ENCODE measurements around the gene REEP6. TPM values are rescaled to one million over a fixed set of nuclear protein-coding genes. Genes with fewer than 3 reads are reported as not detected.
A peak's percentile ranks its signal among the peaks of the same experiment; 100 is the strongest.
"Not testable (repeated sequence)": the region's sequence is repeated elsewhere in the genome, so short reads cannot be mapped to it uniquely, and the experiment has no call there.

REEP6 gene
- polyA plus RNA-seq, 10 donors: 1.4 to 2.6 (median 1.8) TPM

DNA sequence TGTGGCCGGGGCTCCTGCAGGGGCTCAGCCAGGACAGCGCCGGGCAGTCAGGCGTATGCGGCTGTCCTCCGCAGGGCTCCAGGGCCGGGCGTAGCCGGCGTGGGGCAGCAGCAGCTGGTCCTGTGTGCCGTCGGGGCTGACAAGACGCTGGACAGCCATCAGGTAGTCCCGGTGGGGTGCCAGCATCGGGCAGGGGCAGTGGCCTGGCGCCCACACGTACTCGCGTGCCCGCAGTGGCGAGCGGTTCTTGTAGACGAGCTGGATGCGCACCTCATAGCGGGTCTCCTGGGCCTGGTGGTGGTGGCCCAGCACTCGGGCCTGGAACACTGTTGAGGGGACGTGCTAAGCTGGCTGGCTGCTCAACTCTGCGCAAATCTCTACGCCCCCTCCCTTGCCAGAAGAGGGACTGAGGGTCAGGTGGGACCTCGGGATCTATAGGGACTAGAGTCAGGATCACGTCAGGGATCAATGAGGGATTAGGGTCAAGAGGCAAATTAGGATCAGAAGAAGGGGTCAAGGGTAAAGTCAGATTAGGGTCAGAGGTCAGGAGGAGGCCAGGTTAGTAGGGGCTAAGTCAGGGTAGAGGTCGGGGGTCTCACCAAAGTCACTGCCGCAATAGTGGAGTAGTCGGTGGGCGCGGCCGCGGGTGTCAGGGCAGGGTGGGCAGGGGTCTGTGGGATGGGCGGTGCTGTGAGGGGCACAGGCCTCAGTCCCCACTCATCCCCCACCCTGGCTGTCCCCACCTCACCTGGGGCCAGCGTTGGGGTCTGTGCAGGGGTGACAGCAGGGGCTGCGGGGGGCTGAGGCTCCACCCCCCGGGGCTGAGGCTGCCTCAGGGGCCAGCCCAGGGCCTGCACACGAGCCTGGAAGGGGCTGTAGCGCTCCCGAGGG lies 15.3 kb downstream of the REEP6 start:
- no peak for DNase-seq

- DNase-seq: no peak
Measured at GRCh38 chr19:1507192-1507660, 16.2 kb downstream of the REEP6 start.

DNA sequence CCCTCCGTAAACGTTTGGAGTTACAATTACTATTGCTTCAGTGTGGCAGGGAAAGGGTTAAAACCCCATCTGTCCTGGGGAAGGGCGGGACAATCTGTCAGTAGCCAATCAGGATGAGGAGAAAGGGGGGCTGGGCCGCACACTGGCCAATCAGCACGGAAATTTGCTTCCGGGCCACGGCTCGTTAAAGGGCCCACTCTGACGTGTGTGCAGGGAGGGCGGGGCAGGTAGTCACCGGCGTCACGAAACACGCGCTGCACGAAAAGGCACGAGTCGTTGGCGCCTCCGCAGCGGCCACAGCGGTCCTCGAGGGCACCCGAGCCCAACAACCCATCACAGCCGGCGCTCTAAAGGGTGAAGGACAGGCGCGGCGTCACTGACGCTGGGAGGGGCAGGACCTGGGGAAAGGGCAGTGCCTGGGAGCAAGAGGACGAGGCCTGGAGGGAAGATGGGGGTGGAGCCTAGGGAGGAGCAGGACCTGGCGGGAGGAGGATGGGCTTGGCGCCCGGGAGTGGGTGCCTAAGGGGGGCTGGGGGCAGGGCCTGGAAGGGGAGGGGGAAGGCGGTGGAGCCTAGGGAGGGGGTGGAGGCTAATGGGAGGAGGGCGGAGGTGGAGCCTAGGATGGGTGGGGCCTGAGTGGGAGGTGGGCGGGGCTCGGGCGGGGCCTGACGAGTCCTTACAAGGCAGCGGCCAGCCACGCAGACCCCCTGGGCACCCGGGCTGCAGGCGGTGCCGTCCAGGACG lies 17.0 kb downstream of the REEP6 start:
- DNase-seq: peak; percentile 94 to 98 (median 96)

DNA sequence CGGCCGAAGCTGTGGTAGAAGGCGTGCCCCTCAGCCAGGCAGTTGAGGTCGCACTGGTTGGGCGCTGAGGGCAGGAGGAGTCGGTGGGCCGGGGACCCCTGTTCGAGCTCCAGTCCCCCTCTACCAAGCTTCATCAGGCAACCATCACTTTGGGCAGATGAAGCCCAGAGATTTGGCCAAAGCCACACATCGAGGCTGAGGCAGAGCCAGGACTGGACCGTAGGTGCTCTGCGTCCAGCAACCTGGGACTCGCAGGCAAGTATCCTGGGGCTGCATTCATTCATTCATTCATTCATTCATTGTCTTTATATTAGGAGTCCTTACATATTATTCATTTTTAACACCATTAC lies 17.5 kb downstream of the REEP6 start:
- no peak for DNase-seq

DNA sequence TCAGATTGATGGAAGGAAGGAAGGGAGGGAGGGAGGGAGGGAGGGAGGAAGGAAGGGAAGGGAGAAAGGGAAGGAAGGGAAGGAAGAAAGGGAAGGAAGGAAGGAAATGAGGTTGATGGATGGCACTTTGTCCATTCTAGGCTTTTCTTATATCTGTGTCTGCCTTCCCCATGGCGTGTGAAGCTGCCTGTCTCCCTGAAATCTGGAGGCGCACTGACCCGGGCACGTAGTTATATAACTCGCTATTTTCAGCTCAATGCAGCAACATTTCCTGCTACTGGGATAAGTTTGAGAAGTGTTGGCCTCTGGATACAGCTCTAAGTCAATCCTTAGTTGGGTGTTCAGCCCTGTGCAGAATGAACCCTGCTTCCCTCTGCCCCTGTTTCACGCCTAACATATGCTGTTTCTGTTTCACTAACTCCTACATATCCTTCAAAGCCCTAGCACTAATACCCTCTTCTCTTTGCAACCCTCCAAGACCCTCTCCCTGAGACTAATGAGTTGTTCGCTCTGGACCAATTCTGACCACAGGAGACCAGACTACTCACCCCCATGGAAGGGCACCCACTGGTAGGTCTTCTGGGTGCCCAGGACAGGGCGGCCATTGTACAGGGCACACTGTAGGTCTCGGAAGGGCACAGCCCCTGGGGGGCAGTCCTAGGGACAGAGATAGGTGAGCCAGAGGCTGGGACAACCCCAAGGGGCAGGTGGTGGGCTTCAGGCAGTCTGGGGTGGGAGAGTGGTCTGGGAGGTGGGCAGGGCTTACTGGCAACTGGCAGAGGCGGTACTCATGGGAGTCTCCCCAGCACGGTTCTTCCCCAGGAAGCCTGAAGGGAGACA lies 18.8 kb downstream of the REEP6 start:
- no peak for DNase-seq

DNA sequence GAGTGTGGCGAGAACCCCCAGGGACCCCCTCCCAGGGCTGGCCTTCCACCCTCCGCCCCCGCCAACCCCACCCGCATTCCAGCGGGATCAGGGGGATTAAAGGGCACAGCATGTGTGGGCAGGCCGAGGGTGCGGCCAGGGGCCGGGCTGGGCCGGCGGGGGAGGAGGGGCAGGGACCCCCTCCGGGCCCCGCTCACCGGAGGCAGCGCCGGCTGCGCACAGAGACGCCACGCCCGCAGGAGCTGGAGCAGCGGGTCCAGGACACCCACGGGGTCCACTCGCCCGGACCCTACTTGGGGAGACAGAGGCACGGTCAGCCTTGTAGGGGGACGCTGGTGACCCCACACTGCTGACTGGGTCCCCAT lies 19.4 kb downstream of the REEP6 start:
- no peak for DNase-seq

DNA sequence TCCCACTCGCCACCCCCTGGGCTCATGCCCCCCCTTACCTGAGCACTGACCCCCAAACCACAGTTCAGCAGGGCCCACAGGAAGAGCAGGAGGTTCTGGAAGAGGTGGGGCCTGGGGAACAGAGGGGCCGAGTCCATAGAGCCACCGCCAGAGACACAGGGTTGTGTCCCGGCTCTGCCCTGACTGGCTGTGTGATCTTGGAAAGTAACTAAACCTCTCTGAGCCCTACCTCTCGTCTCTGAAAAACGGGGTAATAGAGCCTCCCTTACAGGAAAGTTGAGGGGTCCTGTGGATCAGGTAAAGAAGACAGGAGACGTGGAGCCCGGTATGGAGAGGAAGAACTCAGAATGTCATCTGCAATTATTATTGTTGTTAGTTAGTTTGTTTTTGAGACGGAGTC lies 19.8 kb downstream of the REEP6 start:
- no peak for DNase-seq

DNA sequence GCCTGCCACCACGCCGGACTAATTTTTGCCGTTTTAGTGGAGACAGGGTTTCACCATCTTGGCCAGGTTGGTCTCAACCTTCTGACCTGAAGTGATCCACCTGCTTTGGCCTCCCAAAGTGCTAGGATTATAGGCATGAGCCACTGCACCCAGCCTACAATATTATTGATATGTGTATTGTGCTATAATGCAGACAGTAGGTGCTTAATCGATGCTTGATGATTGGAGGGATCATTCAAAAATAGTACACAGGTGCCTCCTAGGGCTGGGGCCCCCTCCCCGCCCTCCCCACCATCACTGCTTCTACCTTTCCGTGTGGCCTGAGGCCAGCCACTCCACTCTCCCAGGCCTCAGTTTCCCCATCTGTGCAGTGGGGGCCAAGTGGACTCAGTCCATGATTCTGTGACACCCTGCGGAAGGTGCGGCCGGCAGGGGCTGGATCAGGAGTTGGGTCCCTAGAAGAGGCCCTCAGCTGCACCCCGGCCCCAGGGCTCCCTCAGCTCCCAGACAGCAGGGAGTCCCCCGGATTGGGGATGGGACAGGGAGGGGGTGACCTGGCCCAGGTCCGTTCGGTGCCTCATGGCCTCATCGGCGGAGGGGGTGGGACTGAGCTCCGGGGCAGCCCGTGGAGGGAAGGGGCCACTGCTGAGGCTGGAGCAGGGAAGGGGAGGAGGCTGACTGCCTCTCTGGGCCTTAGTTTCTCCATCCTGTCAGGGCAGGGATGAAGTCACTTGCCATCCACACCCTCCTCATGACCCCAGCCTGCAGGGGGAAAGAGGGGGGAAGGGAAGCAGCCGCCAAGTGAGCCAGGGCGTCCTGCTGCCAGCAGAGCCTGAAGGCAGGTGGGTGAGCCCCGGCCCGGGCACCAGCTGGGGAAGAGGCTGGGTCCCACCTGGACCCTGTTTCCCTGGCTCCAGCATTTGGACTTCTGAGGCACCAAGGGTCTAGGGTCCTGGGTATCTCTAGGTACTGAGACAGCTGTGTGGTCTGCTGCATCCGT lies 20.6 kb downstream of the REEP6 start:
- no peak for DNase-seq

- DNase-seq: peak in 2 of 3 donors; percentile 39 to 52
Measured at GRCh38 chr19:1512671-1513498, 21.9 kb downstream of the REEP6 start, which contains the start of gene ADAMTSL5. ADAMTSL5 (minus strand) TSS chr19:1513019; CDS start chr19:1510943, 2,076 bp downstream.

DNA sequence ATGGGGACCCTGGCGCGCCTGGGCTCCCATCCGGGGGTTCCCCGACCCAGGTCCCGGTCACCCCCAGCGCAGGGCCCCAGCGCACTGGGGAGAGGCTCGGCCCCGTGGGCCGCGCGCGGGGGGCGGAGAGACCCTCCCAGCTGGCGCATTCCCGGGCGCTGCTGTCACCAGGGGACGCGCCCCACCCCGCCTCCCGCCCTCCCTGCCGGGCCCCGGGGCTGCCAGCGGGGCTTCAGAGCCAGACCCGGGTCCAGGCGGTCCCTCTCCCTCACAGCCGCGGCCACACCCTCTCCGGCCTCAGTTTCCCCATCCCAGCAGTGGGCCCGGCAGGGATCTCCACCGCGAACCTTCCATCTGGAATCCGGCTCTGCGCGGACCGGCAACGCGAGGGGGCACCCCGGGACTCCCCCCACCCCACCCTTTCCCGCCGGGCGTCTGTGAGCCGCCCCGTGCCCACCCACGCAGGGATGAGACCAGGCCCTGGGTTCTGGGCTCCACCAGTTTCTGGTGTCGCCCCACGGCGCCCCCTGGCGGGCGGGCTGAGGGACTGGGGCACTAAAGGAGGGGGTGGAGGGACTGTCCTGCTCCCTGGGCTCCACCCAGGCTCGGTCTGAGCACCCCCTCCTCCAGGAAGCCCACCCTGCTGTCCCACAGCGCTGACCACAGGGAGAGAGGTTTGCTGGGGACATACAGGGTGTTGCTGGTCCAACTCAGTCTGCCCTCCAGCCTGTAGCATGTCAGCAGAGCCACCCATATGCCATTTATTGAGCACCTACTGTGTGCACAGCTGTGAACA lies 22.7 kb downstream of the REEP6 start:
- DNase-seq: peak in 1 of 3 donors; percentile 53

DNA sequence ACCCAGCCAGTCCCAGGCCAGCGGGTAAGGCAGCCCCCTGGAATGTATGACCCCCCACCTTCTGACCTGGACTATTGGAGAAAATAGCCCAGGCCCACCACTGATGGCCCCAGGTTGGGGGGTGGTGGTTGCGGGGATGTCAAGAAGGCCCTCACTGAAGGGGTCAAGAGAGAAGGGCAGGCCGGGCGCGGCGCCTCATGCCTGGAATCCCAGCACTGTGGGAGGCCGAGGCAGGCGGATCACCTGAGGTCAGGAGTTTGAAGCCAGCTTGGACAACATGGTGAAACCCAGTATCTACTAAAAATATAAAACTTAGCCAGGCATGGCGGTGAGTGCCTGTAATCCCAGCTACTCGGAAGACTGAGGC lies 23.3 kb downstream of the REEP6 start:
- no peak for DNase-seq

GRCh38 chr19:1514986-1515721 lies 24.2 kb downstream of the REEP6 start:
- DNase-seq: no peak

DNA sequence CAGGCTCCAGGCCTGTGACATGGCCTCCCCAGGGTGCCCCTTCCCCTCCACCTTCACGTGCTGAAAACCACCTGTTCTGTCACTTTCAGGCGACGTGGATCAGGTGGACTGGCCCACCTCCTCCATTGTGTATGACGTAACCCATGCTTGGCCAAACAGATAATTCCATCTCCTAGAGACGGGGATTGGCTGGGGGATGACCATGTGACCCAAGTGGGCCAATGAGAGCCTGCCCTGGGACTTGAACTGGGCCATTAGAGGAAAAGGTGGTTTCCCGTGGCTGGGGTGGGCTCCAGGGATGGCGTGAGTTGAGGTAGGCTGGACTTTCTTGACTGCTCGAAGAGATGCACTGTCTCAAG lies 25.4 kb downstream of the REEP6 start:
- no peak for DNase-seq

DNA sequence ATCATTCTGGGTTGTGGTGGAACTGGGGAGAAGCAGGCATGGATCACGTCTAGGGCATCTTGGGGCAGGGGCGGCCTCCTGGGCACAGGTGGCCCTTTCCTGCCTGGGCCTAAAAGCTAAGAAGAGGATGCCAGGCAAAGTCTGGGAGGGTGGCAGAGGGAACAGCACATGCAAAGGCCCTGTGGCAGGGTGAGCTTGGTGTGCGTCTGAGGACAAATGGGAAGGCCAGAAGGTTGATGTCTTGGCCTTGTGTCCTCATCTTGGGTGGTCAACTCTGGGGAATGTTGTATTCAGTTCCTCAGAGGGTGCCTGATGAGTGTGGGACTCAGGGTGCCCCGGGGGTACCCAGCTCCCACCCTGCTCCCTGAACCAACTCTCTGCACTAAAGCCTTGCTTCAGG lies 27.5 kb downstream of the REEP6 start:
- DNase-seq: no peak

- not testable (repeated sequence) for DNase-seq
Measured at GRCh38 chr19:1519802-1520201, 28.8 kb downstream of the REEP6 start.

- no peak for DNase-seq
Measured at GRCh38 chr19:1520203-1520780, 29.3 kb downstream of the REEP6 start.

DNA sequence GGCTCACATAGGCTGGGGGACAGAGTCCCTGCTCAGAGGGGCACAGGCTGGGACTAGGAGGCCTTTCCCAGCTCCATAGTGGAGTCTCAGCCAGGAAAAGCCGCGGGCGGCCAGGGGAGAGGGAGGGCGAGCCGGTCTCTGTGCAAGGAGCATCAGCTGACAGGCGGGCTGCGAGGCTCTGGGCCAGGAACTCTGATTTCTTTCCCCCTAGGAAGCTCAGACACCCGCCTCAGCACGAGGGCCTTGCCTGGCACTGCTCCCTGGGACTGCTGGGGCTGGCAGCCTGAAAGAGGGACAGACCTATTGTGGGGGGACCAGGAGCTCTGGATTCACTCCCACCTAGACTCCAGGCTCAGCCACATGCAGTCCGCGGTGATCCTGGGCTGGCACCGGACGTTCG lies 30.7 kb downstream of the REEP6 start:
- DNase-seq: no peak

DNA sequence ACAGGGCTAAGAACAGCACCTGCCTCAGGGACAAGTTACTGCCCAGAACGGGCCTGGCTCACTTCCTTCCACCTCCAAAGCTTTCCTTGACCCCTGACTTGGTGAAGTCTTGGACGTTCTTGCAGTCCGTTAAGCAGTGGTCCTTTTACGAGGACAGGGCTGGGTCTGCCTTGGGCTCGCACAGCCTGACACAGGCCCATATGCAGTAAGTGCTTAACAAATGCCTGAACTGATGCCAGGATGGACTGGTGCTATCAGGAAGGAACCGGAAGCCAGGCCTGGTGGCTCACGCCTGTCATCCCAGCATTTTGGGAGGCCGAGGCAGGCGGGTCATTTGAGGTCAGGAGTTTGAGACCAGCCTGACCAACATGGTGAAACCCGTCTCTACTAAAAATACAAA lies 31.1 kb downstream of the REEP6 start:
- DNase-seq: no peak
